Measurements from ENCODE around the gene UBE2M.
A peak's percentile ranks its signal among the peaks of the same experiment; 100 is the strongest.
"Not testable (repeated sequence)": the region's sequence is repeated elsewhere in the genome, so short reads cannot be mapped to it uniquely, and the experiment has no call there.

The UBE2M gene

GRCh38 chr19:58558066-58558622, at the start of gene UBE2M:
Gene UBE2M, minus strand, starts transcription at chr19:58558611. Its CDS starts 230 bp downstream, at chr19:58558381.
- no peak for DNase-seq (ENCODE audit: low read depth in 1 of 2, low spot score in 1 of 2)

GRCh38 chr19:58607213-58607612, 48.8 kb upstream of the UBE2M start:
- not testable (repeated sequence) for DNase-seq (ENCODE audit: low read depth in 1 of 2, low spot score in 1 of 2)

GRCh38 chr19:58606251-58606896, 48.0 kb upstream of the UBE2M start:
- not testable (repeated sequence) for DNase-seq (ENCODE audit: low read depth in 1 of 2, low spot score in 1 of 2)

GRCh38 chr19:58586133-58586765, 27.8 kb upstream of the UBE2M start:
- DNase-seq (ENCODE audit: low read depth in 1 of 2, low spot score in 1 of 2): no peak

- no peak for DNase-seq (ENCODE audit: low read depth in 1 of 2, low spot score in 1 of 2)
These were observed 27.2 kb upstream of the UBE2M start for GRCh38 chr19:58585442-58586132.

- DNase-seq (ENCODE audit: low read depth in 1 of 2, low spot score in 1 of 2): no peak
These were observed 26.4 kb upstream of the UBE2M start for GRCh38 chr19:58584498-58585441.

GRCh38 chr19:58582985-58583384, 24.6 kb upstream of the UBE2M start:
- DNase-seq (ENCODE audit: low read depth in 1 of 2, low spot score in 1 of 2): no peak

- peak; percentile 78 to 82 for DNase-seq (ENCODE audit: low read depth in 1 of 2, low spot score in 1 of 2)
These were observed 23.1 kb upstream of the UBE2M start for GRCh38 chr19:58581227-58582141.

GRCh38 chr19:58579473-58580142, 21.2 kb upstream of the UBE2M start:
- no peak for DNase-seq (ENCODE audit: low read depth in 1 of 2, low spot score in 1 of 2)

GRCh38 chr19:58578012-58578925, 19.9 kb upstream of the UBE2M start:
- DNase-seq (ENCODE audit: low read depth in 1 of 2, low spot score in 1 of 2): no peak

- not testable (repeated sequence) for DNase-seq (ENCODE audit: low read depth in 1 of 2, low spot score in 1 of 2)
These were observed 19.2 kb upstream of the UBE2M start for GRCh38 chr19:58577581-58577980.

GRCh38 chr19:58575183-58576041, 17.0 kb upstream of the UBE2M start:
- peak; percentile 39 to 60 for DNase-seq (ENCODE audit: low read depth in 1 of 2, low spot score in 1 of 2)

GRCh38 chr19:58573658-58574164, 15.3 kb upstream of the UBE2M start:
- DNase-seq (ENCODE audit: low read depth in 1 of 2, low spot score in 1 of 2): no peak

- peak; percentile 99 for DNase-seq (ENCODE audit: low read depth in 1 of 2, low spot score in 1 of 2)
These were observed 14.6 kb upstream of the UBE2M start, which contains the start of gene MZF1 for GRCh38 chr19:58572818-58573657. Gene MZF1, minus strand, starts transcription at chr19:58573335. Its CDS starts 1,946 bp downstream, at chr19:58571389.

- no peak for DNase-seq (ENCODE audit: low read depth in 1 of 2, low spot score in 1 of 2)
These were observed 13.8 kb upstream of the UBE2M start for GRCh38 chr19:58572026-58572817.
